ENCODE data around the gene HARBI1. TPM values are rescaled to one million over a fixed set of nuclear protein-coding genes. Genes with fewer than 3 reads are reported as not detected.

The HARBI1 gene
- total and polyA plus RNA-seq, 2 donors (not counting 3 experiments of a cell fraction or from before 2014, with no cell fraction given): 2.7 to 4.7 TPM

GRCh38 chr11:46666516-46666915, 49.5 kb upstream of the HARBI1 start:
- BruUV-seq (replicated peaks): no TSS peak
- FAIRE-seq: no peak
- dilution Hi-C loops (cut with MboI; ENCODE audit: extremely low pct_ligation_motif_present, low sequenced_read_pairs): no loop called here

More at GRCh38 chr11:46666516-46666915, 49.5 kb upstream of the HARBI1 start:
- CTCF ChIA-PET: no interaction called here
- no peaks in the 10 kb centered on the region for H3K27me3 ChIP-seq (ENCODE audit: control insufficient read depth in 2 of 2, insufficient read depth in 2 of 2, low read length in 2 of 2)
- H4K20me1 ChIP-seq (replicated peaks; ENCODE audit: control insufficient read depth, extremely low read depth, insufficient read depth, low read length): no peaks in the 10 kb centered on the region
- DNase-seq (ENCODE audit: low read depth, low spot score): no peak
- H3K79me2 ChIP-seq (ENCODE audit: control insufficient read depth, insufficient read depth, low read length): no peaks in the 10 kb centered on the region
- no peak for TF ChIP-seq CTCF (IDR thresholded peaks at IDR 0.05; ENCODE audit: extremely low read depth in 1 of 2, insufficient read depth in 1 of 2, low read depth in 1 of 2, low read length in 2 of 2)
- TF ChIP-seq GATA2 (IDR thresholded peaks at IDR 0.05; ENCODE audit: insufficient read depth, insufficient read length, low read depth, low read length): no peak
- TF ChIP-seq MYC (IDR thresholded peaks at IDR 0.05; ENCODE audit: low read depth, low read length): no peak
- no peak for TF ChIP-seq POLR2AphosphoS5 (IDR thresholded peaks at IDR 0.05; ENCODE audit: insufficient read depth, low read depth, low read length)
- TF ChIP-seq EZH2 (IDR thresholded peaks at IDR 0.05; ENCODE audit: borderline replicate concordance, low read depth, low read length, severe bottlenecking): no peak
- TF ChIP-seq POLR2A (IDR thresholded peaks at IDR 0.05; ENCODE audit: low read depth, low read length): no peak
- TF ChIP-seq FOS (IDR thresholded peaks at IDR 0.05; ENCODE audit: borderline replicate concordance, insufficient read depth, low read length): no peak
- TF ChIP-seq JUN (IDR thresholded peaks at IDR 0.05; ENCODE audit: borderline replicate concordance, insufficient read depth, insufficient read length, low read depth): no peak
- no peak for TF ChIP-seq MAX (IDR thresholded peaks at IDR 0.05; ENCODE audit: insufficient read depth, insufficient read length)
- H3K4me1 ChIP-seq (ENCODE audit: control insufficient read depth, extremely low read depth, insufficient read depth, low read length): peaks cover 18% of the 10 kb centered on the region
- H3K9me1 ChIP-seq (replicated peaks; ENCODE audit: control insufficient read depth, extremely low read depth, insufficient read depth, low read length): no peaks in the 10 kb centered on the region
- H2AFZ ChIP-seq (ENCODE audit: low read depth, low read length): no peak overlapping the region
- peaks cover 17 to 39% of the 10 kb centered on the region in 2 experiments for H3K36me3 ChIP-seq (ENCODE audit: control insufficient read depth in 2 of 2, extremely low read depth in 1 of 2, insufficient read depth in 2 of 2, low read length in 2 of 2)
- H3K9ac ChIP-seq (replicated peaks; ENCODE audit: extremely low read depth, insufficient read depth, low read length): no peak overlapping the region
- H3K27ac ChIP-seq (ENCODE audit: insufficient read depth, low read depth, low read length): no peak overlapping the region
- intact Hi-C loops (cut with micrococcal nuclease): no loop called here
- H3K4me3 ChIP-seq (replicated peaks in 1 of 3; ENCODE audit: insufficient read depth in 1 of 3, low read depth in 1 of 3, low read length in 3 of 3): no peak overlapping the region
- no peaks in the 10 kb centered on the region for H3K9me3 ChIP-seq (replicated peaks; ENCODE audit: control insufficient read depth, insufficient read depth, low read length)
- no peak overlapping the region for H3K4me2 ChIP-seq (ENCODE audit: insufficient read depth, low read length)
- POLR2A ChIA-PET: no interaction called here
